HEK293 (cell line): ENCODE measurements around the gene CD46.

Source experiments
- CTCF ChIA-PET: fragments of 350-600 bp; formaldehyde crosslinking; extraction: SDS; loops from one replicate; lab custom pipeline; 2021; ENCODE audit warnings: antibody characterized with exemption; lab: Yijun Ruan, JAX
- POLR2A ChIA-PET: fragments of 300-600 bp; formaldehyde crosslinking; extraction: SDS; loops from one replicate; lab custom pipeline; 2020; ENCODE audit warnings: antibody characterized with exemption, inconsistent platforms; lab: Yijun Ruan, JAX
- H3K27ac ChIP-seq: fragments of 200-500 bp; sonication (Bioruptor generic); 2 replicates; pipeline ENCODE4 v1.5.1; 2014; ENCODE audit warnings: low read depth, low read length, control low read depth, inconsistent platforms; ENCODE audit errors: extremely low read depth
- H3K36me3 ChIP-seq, 2 experiments: fragments of 200-500 bp in 1 of 2; sonication (Bioruptor generic) in 1 of 2; 1 replicate in 1 of 2; 2 replicates in 1 of 2; pipeline ENCODE4 v1.5.1; 2014 to 2017; ENCODE audit warnings: inconsistent platforms in 2 of 2, low read length in 2 of 2; ENCODE audit not compliant: control insufficient read depth in 2 of 2, insufficient read depth in 1 of 2
- H3K4me1 ChIP-seq: fragments of 200-500 bp; sonication (Bioruptor generic); 2 replicates; pipeline ENCODE4 v1.5.1; 2014; ENCODE audit warnings: mild to moderate bottlenecking, low read length, inconsistent platforms; ENCODE audit not compliant: control insufficient read depth, insufficient read depth
- H3K4me3 ChIP-seq: 2 replicates; pipeline ENCODE4 v1.5.1; 2011; ENCODE audit warnings: low read depth, mild to moderate bottlenecking, control low read depth, low read length, moderate library complexity
- H3K9me3 ChIP-seq: fragments of 200-500 bp; sonication (Bioruptor generic); 2 replicates; pipeline ENCODE4 v1.5.1; 2014; ENCODE audit warnings: low read depth, low read length, inconsistent platforms; ENCODE audit not compliant: control insufficient read depth, insufficient read depth
- KLF1 ChIP-seq: fragments of 450-650 bp; formaldehyde crosslinking; IDR thresholded peaks from 2 replicates; pipeline ENCODE4 v1.5.1; 2016; ENCODE audit warnings: missing biosample characterization, missing genetic modification characterization
- MYNN ChIP-seq: fragments of 450-650 bp; formaldehyde crosslinking; IDR thresholded peaks from 2 replicates; pipeline ENCODE4 v1.5.1; 2016; ENCODE audit warnings: missing biosample characterization, missing genetic modification characterization, borderline replicate concordance
- SCRT2 ChIP-seq: fragments of 450-650 bp; formaldehyde crosslinking; IDR thresholded peaks from 2 replicates; pipeline ENCODE4 v1.5.1; 2016; ENCODE audit warnings: missing biosample characterization, missing genetic modification characterization
- ZBTB7A ChIP-seq: fragments of 450-650 bp; formaldehyde crosslinking; IDR thresholded peaks from 2 replicates; pipeline ENCODE4 v1.5.1; 2016; ENCODE audit warnings: low read depth, missing biosample characterization, missing genetic modification characterization
- ZBTB8A ChIP-seq: fragments of 450-650 bp; formaldehyde crosslinking; IDR thresholded peaks from 2 replicates; pipeline ENCODE4 v1.5.1; 2016; ENCODE audit warnings: missing biosample characterization, missing genetic modification characterization
- ZNF138 ChIP-seq: fragments of 450-650 bp; formaldehyde crosslinking; IDR thresholded peaks from 2 replicates; pipeline ENCODE4 v1.5.1; 2016; ENCODE audit warnings: missing biosample characterization, missing genetic modification characterization, borderline replicate concordance
- ZNF174 ChIP-seq: fragments of 450-650 bp; formaldehyde crosslinking; IDR thresholded peaks from 2 replicates; pipeline ENCODE4 v1.5.0; 2017; ENCODE audit warnings: missing biosample characterization, mild to moderate bottlenecking, missing genetic modification characterization
- ZNF175 ChIP-seq: fragments of 450-650 bp; formaldehyde crosslinking; IDR thresholded peaks from 2 replicates; pipeline ENCODE4 v1.5.1; 2016; ENCODE audit warnings: missing biosample characterization, missing genetic modification characterization
- ZNF248 ChIP-seq: fragments of 450-650 bp; formaldehyde crosslinking; IDR thresholded peaks from 2 replicates; pipeline ENCODE4 v1.5.1; 2017; ENCODE audit warnings: missing biosample characterization, missing genetic modification characterization
- ZNF558 ChIP-seq: fragments of 450-650 bp; formaldehyde crosslinking; IDR thresholded peaks from 2 replicates; pipeline ENCODE4 v1.5.1; 2016; ENCODE audit warnings: missing biosample characterization, missing genetic modification characterization
- ZNF585B ChIP-seq: fragments of 450-650 bp; formaldehyde crosslinking; IDR thresholded peaks from 2 replicates; pipeline ENCODE4 v1.5.1; 2016; ENCODE audit warnings: missing biosample characterization, missing genetic modification characterization
- ZNF707 ChIP-seq: fragments of 450-650 bp; formaldehyde crosslinking; IDR thresholded peaks from 2 replicates; pipeline ENCODE4 v1.5.1; 2016; ENCODE audit warnings: missing biosample characterization, missing genetic modification characterization
- TF ChIP-seq, protein P1 (sequence below): fragments of 450-650 bp; formaldehyde crosslinking; conservative IDR thresholded peaks from 2 replicates; pipeline ENCODE4 v1.5.1; 2016; ENCODE audit warnings: low read depth, missing biosample characterization, missing genetic modification characterization
- TF ChIP-seq, protein P2 (sequence below): fragments of 450-650 bp; formaldehyde crosslinking; IDR thresholded peaks from 2 replicates; pipeline ENCODE4 v1.5.1; 2017; ENCODE audit warnings: missing biosample characterization, missing genetic modification characterization
- TF ChIP-seq, protein P3 (sequence below): fragments of 450-650 bp; formaldehyde crosslinking; optimal IDR thresholded peaks from 2 replicates; pipeline ENCODE3; 2016; ENCODE audit warnings: missing biosample characterization, mild to moderate bottlenecking, missing genetic modification characterization
- TF ChIP-seq, protein P4 (sequence below): fragments of 450-650 bp; formaldehyde crosslinking; IDR thresholded peaks from 2 replicates; pipeline ENCODE4 v1.5.1; 2016; ENCODE audit warnings: missing biosample characterization, missing genetic modification characterization
- TF ChIP-seq, protein P5 (sequence below): fragments of 450-650 bp; formaldehyde crosslinking; conservative IDR thresholded peaks from 2 replicates; pipeline ENCODE4 v1.5.1; 2016; ENCODE audit warnings: low read depth, missing biosample characterization, missing genetic modification characterization
- TF ChIP-seq, protein P6 (sequence below): sonication (generic); formaldehyde crosslinking; IDR thresholded peaks from 2 replicates; pipeline ENCODE4 v1.8.1; 2022; ENCODE audit warnings: mild to moderate bottlenecking, moderate library complexity, missing genetic modification reagents
- TF ChIP-seq, protein P7 (sequence below): fragments of 450-650 bp; formaldehyde crosslinking; IDR thresholded peaks from 2 replicates; pipeline ENCODE4 v1.5.1; 2016; ENCODE audit warnings: missing biosample characterization, missing genetic modification characterization

CD46 gene

DNA sequence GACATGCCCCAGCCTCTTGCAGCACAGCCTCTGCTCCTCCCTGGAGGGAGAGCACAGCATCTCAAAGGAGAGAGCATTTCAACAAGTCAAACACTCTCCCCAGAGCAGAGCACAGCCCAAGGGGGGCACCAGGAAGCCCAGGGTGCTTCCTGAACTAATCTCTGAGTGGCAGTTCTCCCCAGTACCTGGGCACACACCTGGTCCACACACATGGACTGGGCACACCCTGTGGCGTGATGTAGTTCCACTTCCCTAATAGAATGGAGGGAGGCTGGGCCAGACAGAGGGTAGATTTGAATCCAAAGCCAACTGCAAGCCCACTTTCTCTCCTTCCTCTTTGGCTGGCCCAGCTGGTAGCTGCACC, 55.5 kb downstream of the CD46 start (continued):
- TF ChIP-seq, protein P1, sequence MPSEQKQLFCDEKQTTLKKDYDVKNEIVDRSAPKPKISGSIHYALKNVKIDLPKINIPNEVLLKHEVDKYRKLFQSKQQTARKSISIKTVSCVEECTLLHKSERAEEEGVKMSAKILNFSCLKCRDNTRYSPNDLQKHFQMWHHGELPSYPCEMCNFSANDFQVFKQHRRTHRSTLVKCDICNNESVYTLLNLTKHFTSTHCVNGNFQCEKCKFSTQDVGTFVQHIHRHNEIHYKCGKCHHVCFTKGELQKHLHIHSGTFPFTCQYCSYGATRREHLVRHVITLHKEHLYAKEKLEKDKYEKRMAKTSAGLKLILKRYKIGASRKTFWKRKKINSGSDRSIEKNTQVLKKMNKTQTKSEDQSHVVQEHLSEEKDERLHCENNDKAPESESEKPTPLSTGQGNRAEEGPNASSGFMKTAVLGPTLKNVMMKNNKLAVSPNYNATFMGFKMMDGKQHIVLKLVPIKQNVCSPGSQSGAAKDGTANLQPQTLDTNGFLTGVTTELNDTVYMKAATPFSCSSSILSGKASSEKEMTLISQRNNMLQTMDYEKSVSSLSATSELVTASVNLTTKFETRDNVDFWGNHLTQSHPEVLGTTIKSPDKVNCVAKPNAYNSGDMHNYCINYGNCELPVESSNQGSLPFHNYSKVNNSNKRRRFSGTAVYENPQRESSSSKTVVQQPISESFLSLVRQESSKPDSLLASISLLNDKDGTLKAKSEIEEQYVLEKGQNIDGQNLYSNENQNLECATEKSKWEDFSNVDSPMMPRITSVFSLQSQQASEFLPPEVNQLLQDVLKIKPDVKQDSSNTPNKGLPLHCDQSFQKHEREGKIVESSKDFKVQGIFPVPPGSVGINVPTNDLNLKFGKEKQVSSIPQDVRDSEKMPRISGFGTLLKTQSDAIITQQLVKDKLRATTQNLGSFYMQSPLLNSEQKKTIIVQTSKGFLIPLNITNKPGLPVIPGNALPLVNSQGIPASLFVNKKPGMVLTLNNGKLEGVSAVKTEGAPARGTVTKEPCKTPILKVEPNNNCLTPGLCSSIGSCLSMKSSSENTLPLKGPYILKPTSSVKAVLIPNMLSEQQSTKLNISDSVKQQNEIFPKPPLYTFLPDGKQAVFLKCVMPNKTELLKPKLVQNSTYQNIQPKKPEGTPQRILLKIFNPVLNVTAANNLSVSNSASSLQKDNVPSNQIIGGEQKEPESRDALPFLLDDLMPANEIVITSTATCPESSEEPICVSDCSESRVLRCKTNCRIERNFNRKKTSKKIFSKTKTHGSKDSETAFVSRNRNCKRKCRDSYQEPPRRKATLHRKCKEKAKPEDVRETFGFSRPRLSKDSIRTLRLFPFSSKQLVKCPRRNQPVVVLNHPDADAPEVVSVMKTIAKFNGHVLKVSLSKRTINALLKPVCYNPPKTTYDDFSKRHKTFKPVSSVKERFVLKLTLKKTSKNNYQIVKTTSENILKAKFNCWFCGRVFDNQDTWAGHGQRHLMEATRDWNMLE: no peak
- TF ChIP-seq, protein P2, sequence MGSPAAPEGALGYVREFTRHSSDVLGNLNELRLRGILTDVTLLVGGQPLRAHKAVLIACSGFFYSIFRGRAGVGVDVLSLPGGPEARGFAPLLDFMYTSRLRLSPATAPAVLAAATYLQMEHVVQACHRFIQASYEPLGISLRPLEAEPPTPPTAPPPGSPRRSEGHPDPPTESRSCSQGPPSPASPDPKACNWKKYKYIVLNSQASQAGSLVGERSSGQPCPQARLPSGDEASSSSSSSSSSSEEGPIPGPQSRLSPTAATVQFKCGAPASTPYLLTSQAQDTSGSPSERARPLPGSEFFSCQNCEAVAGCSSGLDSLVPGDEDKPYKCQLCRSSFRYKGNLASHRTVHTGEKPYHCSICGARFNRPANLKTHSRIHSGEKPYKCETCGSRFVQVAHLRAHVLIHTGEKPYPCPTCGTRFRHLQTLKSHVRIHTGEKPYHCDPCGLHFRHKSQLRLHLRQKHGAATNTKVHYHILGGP: no peak
- TF ChIP-seq ZBTB7A: no peak
- no peak for TF ChIP-seq ZNF138 (tag by site-specific recombination)
- TF ChIP-seq ZNF707: no peak
- no peak for TF ChIP-seq ZNF558 (tag by site-specific recombination)
- TF ChIP-seq, protein P3, sequence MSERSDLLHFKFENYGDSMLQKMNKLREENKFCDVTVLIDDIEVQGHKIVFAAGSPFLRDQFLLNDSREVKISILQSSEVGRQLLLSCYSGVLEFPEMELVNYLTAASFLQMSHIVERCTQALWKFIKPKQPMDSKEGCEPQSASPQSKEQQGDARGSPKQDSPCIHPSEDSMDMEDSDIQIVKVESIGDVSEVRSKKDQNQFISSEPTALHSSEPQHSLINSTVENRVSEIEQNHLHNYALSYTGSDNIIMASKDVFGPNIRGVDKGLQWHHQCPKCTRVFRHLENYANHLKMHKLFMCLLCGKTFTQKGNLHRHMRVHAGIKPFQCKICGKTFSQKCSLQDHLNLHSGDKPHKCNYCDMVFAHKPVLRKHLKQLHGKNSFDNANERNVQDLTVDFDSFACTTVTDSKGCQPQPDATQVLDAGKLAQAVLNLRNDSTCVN: no peak
- no peak for TF ChIP-seq ZNF175 (tag by site-specific recombination)
- TF ChIP-seq ZNF174: no peak
- TF ChIP-seq, all 188 proteins: peak for 0

DNA sequence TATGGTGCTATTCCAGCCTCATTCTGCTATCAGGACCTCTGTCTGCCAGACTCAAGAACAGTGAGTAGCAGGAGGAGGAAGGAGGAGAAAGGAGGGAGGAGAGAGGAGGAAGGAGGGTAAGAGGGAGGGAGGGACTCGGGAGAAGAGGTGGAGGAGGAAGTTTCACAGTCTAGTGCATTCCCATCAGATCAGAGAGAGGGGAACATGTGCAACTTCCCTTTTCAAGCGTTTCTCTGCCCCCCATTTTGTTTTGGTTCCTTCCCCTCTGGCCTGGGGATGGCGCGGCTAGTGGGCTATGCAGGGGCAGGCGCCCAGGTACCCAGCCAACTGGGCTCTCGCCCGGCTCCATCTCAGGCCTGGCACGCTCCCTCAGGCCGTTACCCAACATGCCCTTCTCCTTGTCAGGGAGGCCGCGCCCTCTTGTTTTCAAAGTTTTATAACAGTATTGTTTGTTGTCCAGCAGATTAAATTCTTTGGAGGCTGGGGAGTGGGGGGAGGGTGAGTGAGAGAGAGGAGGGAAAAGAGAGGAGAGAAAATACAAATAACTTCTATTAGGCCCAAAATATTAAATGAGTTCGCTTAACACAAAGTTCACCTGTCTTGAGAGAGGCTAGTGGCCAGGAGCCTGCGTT, 56.0 kb downstream of the CD46 start:
- H3K9me3 ChIP-seq: no peaks in the 10 kb centered on the region
- H3K4me3 ChIP-seq: no peak overlapping the region
- no peak overlapping the region for H3K27ac ChIP-seq
- peaks cover 0 to 81% of the 10 kb centered on the region in 2 experiments; a peak in 2 of 3 replicates for H3K36me3 ChIP-seq
- CTCF ChIA-PET: interaction anchor here (0.6 to 4.8 kb wide), 3 partner anchors 10 to 62 kb away, joined by 3 to 22 read pairs (median 6); no protein-coding TSS in a partner anchor
- H3K4me1 ChIP-seq: no peaks in the 10 kb centered on the region
- POLR2A ChIA-PET: no interaction called here
- TF ChIP-seq, protein P4, sequence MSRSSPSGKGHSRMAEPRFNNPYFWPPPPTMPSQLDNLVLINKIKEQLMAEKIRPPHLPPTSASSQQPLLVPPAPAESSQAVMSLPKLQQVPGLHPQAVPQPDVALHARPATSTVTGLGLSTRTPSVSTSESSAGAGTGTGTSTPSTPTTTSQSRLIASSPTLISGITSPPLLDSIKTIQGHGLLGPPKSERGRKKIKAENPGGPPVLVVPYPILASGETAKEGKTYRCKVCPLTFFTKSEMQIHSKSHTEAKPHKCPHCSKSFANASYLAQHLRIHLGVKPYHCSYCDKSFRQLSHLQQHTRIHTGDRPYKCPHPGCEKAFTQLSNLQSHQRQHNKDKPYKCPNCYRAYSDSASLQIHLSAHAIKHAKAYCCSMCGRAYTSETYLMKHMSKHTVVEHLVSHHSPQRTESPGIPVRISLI: no peak
- no peak for TF ChIP-seq ZNF585B (tag by site-specific recombination)
- TF ChIP-seq, protein P5, sequence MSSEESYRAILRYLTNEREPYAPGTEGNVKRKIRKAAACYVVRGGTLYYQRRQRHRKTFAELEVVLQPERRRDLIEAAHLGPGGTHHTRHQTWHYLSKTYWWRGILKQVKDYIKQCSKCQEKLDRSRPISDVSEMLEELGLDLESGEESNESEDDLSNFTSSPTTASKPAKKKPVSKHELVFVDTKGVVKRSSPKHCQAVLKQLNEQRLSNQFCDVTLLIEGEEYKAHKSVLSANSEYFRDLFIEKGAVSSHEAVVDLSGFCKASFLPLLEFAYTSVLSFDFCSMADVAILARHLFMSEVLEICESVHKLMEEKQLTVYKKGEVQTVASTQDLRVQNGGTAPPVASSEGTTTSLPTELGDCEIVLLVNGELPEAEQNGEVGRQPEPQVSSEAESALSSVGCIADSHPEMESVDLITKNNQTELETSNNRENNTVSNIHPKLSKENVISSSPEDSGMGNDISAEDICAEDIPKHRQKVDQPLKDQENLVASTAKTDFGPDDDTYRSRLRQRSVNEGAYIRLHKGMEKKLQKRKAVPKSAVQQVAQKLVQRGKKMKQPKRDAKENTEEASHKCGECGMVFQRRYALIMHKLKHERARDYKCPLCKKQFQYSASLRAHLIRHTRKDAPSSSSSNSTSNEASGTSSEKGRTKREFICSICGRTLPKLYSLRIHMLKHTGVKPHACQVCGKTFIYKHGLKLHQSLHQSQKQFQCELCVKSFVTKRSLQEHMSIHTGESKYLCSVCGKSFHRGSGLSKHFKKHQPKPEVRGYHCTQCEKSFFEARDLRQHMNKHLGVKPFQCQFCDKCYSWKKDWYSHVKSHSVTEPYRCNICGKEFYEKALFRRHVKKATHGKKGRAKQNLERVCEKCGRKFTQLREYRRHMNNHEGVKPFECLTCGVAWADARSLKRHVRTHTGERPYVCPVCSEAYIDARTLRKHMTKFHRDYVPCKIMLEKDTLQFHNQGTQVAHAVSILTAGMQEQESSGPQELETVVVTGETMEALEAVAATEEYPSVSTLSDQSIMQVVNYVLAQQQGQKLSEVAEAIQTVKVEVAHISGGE (tag by site-specific recombination): no peak
- TF ChIP-seq, protein P6, sequence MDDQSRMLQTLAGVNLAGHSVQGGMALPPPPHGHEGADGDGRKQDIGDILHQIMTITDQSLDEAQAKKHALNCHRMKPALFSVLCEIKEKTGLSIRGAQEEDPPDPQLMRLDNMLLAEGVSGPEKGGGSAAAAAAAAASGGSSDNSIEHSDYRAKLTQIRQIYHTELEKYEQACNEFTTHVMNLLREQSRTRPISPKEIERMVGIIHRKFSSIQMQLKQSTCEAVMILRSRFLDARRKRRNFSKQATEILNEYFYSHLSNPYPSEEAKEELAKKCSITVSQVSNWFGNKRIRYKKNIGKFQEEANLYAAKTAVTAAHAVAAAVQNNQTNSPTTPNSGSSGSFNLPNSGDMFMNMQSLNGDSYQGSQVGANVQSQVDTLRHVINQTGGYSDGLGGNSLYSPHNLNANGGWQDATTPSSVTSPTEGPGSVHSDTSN (CRISPR knock-in tag): no peak
- TF ChIP-seq KLF1 (tag by site-specific recombination): no peak
- TF ChIP-seq ZBTB8A: no peak
- TF ChIP-seq, protein P7, sequence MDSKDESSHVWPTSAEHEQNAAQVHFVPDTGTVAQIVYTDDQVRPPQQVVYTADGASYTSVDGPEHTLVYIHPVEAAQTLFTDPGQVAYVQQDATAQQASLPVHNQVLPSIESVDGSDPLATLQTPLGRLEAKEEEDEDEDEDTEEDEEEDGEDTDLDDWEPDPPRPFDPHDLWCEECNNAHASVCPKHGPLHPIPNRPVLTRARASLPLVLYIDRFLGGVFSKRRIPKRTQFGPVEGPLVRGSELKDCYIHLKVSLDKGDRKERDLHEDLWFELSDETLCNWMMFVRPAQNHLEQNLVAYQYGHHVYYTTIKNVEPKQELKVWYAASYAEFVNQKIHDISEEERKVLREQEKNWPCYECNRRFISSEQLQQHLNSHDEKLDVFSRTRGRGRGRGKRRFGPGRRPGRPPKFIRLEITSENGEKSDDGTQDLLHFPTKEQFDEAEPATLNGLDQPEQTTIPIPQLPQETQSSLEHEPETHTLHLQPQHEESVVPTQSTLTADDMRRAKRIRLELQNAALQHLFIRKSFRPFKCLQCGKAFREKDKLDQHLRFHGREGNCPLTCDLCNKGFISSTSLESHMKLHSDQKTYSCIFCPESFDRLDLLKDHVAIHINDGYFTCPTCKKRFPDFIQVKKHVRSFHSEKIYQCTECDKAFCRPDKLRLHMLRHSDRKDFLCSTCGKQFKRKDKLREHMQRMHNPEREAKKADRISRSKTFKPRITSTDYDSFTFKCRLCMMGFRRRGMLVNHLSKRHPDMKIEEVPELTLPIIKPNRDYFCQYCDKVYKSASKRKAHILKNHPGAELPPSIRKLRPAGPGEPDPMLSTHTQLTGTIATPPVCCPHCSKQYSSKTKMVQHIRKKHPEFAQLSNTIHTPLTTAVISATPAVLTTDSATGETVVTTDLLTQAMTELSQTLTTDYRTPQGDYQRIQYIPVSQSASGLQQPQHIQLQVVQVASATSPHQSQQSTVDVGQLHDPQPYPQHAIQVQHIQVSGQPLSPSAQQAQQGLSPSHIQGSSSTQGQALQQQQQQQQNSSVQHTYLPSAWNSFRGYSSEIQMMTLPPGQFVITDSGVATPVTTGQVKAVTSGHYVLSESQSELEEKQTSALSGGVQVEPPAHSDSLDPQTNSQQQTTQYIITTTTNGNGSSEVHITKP: peak; percentile 56
- TF ChIP-seq ZNF248 (tag by site-specific recombination): no peak
- TF ChIP-seq ZNF707: no peak
- no peak for TF ChIP-seq MYNN
- TF ChIP-seq SCRT2 (tag by site-specific recombination): no peak
